GM18517 (cell line): ENCODE measurements around the gene OR2K2.
A peak's percentile ranks its signal among the peaks of the same experiment; 100 is the strongest.
"Not testable (repeated sequence)": the region's sequence is repeated elsewhere in the genome, so short reads cannot be mapped to it uniquely, and the experiment has no call there.

ENCODE experiments used
- ATAC-seq: cut with Tn5 transposase; IDR thresholded peaks from one replicate; pipeline ENCODE4 v1.9.1; 2021; ENCODE audit warnings: mild to moderate bottlenecking, moderate library complexity; ENCODE audit not compliant: unreplicated experiment

OR2K2 gene

GRCh38 chr9:111298731-111299598 is 31.1 kb downstream of the OR2K2 start:
- peak; percentile 60 for ATAC-seq

GRCh38 chr9:111298111-111298510 is 31.9 kb downstream of the OR2K2 start:
- no peak for ATAC-seq

- no peak for ATAC-seq
Observed at GRCh38 chr9:111297066-111297824, 32.8 kb downstream of the OR2K2 start.

GRCh38 chr9:111294691-111295451 is 35.2 kb downstream of the OR2K2 start:
- ATAC-seq: no peak

- ATAC-seq: no peak
Observed at GRCh38 chr9:111287127-111287526, 42.9 kb downstream of the OR2K2 start.

GRCh38 chr9:111284703-111285102 is 45.3 kb downstream of the OR2K2 start:
- no peak for ATAC-seq

- no peak for ATAC-seq
Observed at GRCh38 chr9:111282845-111283244, 47.2 kb downstream of the OR2K2 start.

GRCh38 chr9:111280795-111281194 is 49.2 kb downstream of the OR2K2 start:
- ATAC-seq: not testable (repeated sequence)
